NCI-H2227 (cell line): ENCODE results near the gene AZU1.

Experiments
- DNase-seq: peaks from one replicate; lab custom pipeline; 2025; ENCODE audit not compliant: unreplicated experiment; lab: John Stamatoyannopoulos, UW

Gene AZU1

GRCh38 chr19:827710-828321 lies at the start of gene AZU1:
TSS of gene AZU1 (plus strand) at chr19:827837. CDS start at chr19:827847, 10 bp downstream.
- no peak for DNase-seq

- no peak for DNase-seq
These were observed 48.6 kb upstream of the AZU1 start for GRCh38 chr19:778910-779653.

GRCh38 chr19:780935-781334 lies 46.7 kb upstream of the AZU1 start:
- no peak for DNase-seq

GRCh38 chr19:781800-782184 lies 45.8 kb upstream of the AZU1 start:
- DNase-seq, result no peak

- no peak for DNase-seq
These were observed 45.3 kb upstream of the AZU1 start for GRCh38 chr19:782185-782877.

- no peak for DNase-seq
These were observed 44.6 kb upstream of the AZU1 start for GRCh38 chr19:782878-783668.

- DNase-seq, result no peak
These were observed 43.1 kb upstream of the AZU1 start for GRCh38 chr19:784541-784940.

GRCh38 chr19:787536-787935 lies 40.1 kb upstream of the AZU1 start:
- no peak for DNase-seq

GRCh38 chr19:788686-788982 lies 39.0 kb upstream of the AZU1 start:
- DNase-seq, result no peak

GRCh38 chr19:788983-789700 lies 38.5 kb upstream of the AZU1 start:
- no peak for DNase-seq

- DNase-seq, result no peak
These were observed 38.0 kb upstream of the AZU1 start for GRCh38 chr19:789701-790060.

GRCh38 chr19:791007-791566 lies 36.5 kb upstream of the AZU1 start:
- DNase-seq, result no peak

GRCh38 chr19:791567-792305 lies 35.9 kb upstream of the AZU1 start:
- no peak for DNase-seq

GRCh38 chr19:792306-792885 lies 35.2 kb upstream of the AZU1 start:
- no peak for DNase-seq

GRCh38 chr19:793806-794205 lies 33.8 kb upstream of the AZU1 start:
- DNase-seq, result no peak

GRCh38 chr19:795073-795611 lies 32.5 kb upstream of the AZU1 start:
- no peak for DNase-seq

GRCh38 chr19:795691-796581 lies 31.7 kb upstream of the AZU1 start:
- no peak for DNase-seq
